ENCODE results near the gene UVSSA.

UVSSA gene

GRCh38 chr4:1363513-1363912 is 16.5 kb downstream of the UVSSA start:
- no peak overlapping the region for H3K4me3 ChIP-seq (ENCODE audit: low read depth, low read length)
- no peaks in the 10 kb centered on the region for H3K27me3 ChIP-seq (ENCODE audit: insufficient read depth, low read depth, severe bottlenecking)
- no peaks in the 10 kb centered on the region for H3K9me3 ChIP-seq (ENCODE audit: severe bottlenecking)
- TF ChIP-seq CTCF (IDR thresholded peaks at IDR 0.05; ENCODE audit: low read depth, low read length): no peak
- no peak overlapping the region for H3K27ac ChIP-seq
- DNase-seq: no peak
- H3K36me3 ChIP-seq: peaks cover 6% of the 10 kb centered on the region

- Histone ChIP-seq H3K4me3 (ENCODE audit: low read depth, low read length) (no peak overlapping the region), H3K27ac (no peak overlapping the region), H3K27me3 (ENCODE audit: insufficient read depth, low read depth, severe bottlenecking) (no peaks in the 10 kb centered on the region), H3K9me3 (ENCODE audit: severe bottlenecking) (no peaks in the 10 kb centered on the region), H3K36me3 (peaks cover 6% of the 10 kb centered on the region)
- DNase-seq: no peak
- TF ChIP-seq CTCF (IDR thresholded peaks at IDR 0.05; ENCODE audit: low read depth, low read length): no peak
Observed at GRCh38 chr4:1364217-1364616, 17.2 kb downstream of the UVSSA start.

GRCh38 chr4:1364748-1365147 is 17.7 kb downstream of the UVSSA start:
- H3K4me3 ChIP-seq (ENCODE audit: low read depth, low read length): no peak overlapping the region

GRCh38 chr4:1365271-1366178 is 18.5 kb downstream of the UVSSA start:
- H3K36me3 ChIP-seq: peaks cover 6% of the 10 kb centered on the region; the same call in 1 of the 2 replicates

More at GRCh38 chr4:1364748-1365147, 17.7 kb downstream of the UVSSA start:
- Histone ChIP-seq H3K9me3 (ENCODE audit: severe bottlenecking) (no peaks in the 10 kb centered on the region), H3K36me3 (peaks cover 6% of the 10 kb centered on the region; the same call in 1 of the 2 replicates), H3K27ac (no peak overlapping the region), H3K27me3 (ENCODE audit: insufficient read depth, low read depth, severe bottlenecking) (no peaks in the 10 kb centered on the region)
- TF ChIP-seq CTCF (IDR thresholded peaks at IDR 0.05; ENCODE audit: low read depth, low read length): no peak
- no peak for DNase-seq

GRCh38 chr4:1366371-1367229 is 19.6 kb downstream of the UVSSA start:
- no peak for DNase-seq
- Histone ChIP-seq H3K36me3 (peaks cover 6% of the 10 kb centered on the region; the same call in 1 of the 2 replicates), H3K4me3 (ENCODE audit: low read depth, low read length) (no peak overlapping the region), H3K27me3 (ENCODE audit: insufficient read depth, low read depth, severe bottlenecking) (no peaks in the 10 kb centered on the region), H3K9me3 (ENCODE audit: severe bottlenecking) (no peaks in the 10 kb centered on the region), H3K27ac (no peak overlapping the region)
- TF ChIP-seq CTCF (IDR thresholded peaks at IDR 0.05; ENCODE audit: low read depth, low read length): no peak

More at GRCh38 chr4:1365271-1366178, 18.5 kb downstream of the UVSSA start:
- no peak overlapping the region for H3K4me3 ChIP-seq (ENCODE audit: low read depth, low read length)
- peak; percentile 46; the same call in 1 of the 2 replicates for TF ChIP-seq CTCF (IDR thresholded peaks at IDR 0.05; ENCODE audit: low read depth, low read length)
- no peak for DNase-seq
- H3K27ac ChIP-seq: no peak overlapping the region
- H3K9me3 ChIP-seq (ENCODE audit: severe bottlenecking): no peaks in the 10 kb centered on the region
- H3K27me3 ChIP-seq (ENCODE audit: insufficient read depth, low read depth, severe bottlenecking): no peaks in the 10 kb centered on the region
